GM18951 (cell line): ENCODE data around the gene ATG2B.

Experiments
- POLR2A ChIP-seq: IDR thresholded peaks from 4 replicates; pipeline ENCODE4 v1.6.1; 2011; ENCODE audit warnings: mild to moderate bottlenecking; ENCODE audit not compliant: insufficient read length, insufficient read depth; ENCODE audit errors: extremely low read depth
- in situ Hi-C: fragments of 300-500 bp; cut with MboI; formaldehyde crosslinking; loops from one replicate; pipeline ENCODE4 v1.12.0; 2022; ENCODE audit warnings: low sequenced_read_pairs, mixed read lengths, inconsistent platforms; ENCODE audit not compliant: unreplicated experiment

The ATG2B gene

DNA sequence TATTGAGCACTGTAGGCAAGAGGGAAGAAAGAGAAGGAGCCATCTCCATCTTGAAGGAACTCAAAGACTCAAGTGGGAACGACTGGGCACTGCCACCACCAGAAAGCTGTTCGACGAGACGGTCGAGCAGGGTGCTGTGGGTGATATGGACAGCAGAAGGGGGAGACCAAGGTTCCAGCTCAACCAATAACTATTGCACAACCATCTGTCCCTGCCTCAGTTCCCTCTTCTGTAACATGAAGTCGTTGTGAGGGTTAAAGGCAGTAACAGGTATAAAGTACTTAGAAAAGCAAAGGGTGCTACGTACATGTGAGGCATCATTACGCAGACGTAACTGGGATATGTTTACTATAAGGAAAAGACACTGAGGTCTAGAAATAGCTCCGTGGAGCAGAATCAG, 121.0 kb downstream of the ATG2B start:
- in situ Hi-C loops, result no loop called here
- TF ChIP-seq POLR2A, result no peak

DNA sequence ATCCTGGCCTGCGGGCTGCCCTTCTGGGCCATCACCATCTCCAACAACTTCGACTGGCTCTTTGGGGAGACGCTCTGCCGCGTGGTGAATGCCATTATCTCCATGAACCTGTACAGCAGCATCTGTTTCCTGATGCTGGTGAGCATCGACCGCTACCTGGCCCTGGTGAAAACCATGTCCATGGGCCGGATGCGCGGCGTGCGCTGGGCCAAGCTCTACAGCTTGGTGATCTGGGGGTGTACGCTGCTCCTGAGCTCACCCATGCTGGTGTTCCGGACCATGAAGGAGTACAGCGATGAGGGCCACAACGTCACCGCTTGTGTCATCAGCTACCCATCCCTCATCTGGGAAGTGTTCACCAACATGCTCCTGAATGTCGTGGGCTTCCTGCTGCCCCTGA, 122.5 kb downstream of the ATG2B start:
- no peak for TF ChIP-seq POLR2A
- in situ Hi-C loops, result no loop called here

DNA sequence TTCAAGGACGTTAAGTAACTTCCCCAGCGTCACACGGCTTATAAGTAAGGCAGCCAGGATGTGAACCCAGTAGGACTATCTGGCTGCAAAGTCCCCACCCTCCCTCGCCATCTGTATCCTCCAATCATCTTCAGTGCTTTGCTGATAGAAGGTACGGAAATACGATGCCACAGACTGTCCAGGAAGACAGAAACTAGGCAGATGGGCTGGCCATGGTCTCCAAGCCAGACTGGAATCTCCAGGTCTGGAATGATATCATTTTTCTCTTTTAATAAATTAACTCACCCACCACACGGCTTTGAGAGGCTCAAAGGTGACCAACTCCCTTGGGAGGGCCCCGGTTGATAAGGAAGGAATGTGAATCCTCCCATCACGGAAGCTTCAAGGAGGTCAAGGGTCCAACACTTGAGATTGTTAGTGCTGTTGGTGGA, 123.4 kb downstream of the ATG2B start:
- in situ Hi-C loops, result no loop called here
- TF ChIP-seq POLR2A, result no peak

DNA sequence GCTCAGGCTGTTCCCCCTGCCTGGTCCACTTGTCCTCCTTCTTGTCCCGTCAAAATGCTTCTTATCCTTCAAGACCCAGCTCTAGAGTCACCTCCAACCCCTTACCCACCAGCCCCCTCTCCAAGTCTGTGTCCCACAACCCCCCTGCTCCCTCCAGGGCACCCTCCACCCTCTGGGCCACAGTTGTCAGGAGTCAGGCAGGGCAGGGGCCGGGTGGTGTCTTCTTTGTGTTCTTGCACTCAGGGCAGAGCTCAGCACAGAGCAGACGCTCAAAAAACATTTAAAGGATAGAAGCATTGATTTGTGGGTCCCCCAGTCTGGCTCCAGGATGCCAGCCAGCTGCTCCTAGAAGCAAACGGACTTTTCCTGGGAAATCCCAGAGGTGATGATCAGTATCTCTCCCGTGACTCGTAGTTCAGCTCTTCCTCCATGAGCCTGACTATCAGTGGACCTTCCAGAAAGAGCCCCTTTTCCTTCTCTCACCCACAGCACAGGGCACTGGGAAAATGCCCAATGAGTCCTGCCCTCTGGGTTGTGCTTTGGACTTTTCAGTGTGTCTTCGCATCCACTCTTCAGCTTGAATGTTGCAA, 124.4 kb downstream of the ATG2B start:
- TF ChIP-seq POLR2A, result no peak
- in situ Hi-C loops, result no loop called here

DNA sequence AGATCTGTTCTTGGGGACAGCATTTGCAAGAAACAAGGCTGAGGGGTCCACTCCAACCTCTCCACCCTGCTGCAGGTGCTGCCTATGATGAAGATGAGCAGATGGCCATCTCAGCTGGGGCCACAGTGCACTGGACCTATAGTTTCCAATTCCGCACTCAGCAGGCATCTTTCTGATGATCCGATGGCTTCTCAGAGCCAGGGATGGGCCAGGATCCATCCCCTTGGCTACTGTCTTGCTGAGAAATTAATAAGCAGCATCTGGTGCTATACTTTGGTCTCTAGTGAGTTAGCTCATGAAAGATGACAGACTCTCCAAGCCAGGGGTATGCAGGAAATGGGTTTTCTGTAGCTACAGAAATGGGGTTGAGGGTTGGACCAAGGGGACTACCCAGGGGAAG, 125.5 kb downstream of the ATG2B start:
- TF ChIP-seq POLR2A, result no peak
- in situ Hi-C loops, result no loop called here

DNA sequence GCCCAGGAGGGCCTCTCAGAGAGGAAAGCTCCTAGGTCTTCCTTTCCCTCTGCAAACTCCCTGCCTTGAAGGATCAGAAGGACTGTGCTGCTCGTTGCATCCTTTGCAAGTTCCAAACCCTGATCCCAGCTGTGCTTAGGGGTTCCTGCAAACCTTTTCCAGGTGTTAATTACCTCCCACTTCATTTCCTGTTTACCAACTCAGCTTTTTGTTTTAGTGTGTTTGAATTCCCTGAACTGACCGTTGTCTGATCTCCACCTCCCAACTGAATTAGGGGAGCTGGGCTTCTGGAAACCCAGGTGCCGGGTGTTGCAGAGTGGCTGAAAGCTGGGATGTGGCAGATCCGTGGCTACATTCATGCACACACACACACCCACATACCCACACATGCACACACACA, 127.7 kb downstream of the ATG2B start:
- TF ChIP-seq POLR2A, result no peak

DNA sequence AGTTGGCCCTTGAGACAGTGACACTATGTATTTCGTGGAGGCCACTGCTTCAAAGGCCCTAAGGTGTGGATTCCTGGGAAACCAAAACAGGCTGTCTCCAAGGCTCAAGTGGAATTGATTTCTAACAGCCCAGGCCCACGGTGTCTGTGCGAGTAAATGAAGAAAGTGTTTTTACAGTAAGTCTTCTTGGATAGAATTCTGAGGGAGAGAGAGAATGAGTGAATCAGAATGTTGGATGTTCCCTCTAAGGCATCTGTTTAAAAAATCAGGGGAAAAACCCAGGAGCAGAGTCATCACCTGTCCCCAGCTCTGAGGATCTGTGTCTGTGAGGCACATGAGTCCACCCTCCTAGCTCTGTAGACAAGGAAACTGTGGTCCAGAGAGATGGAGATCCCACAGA, 129.5 kb downstream of the ATG2B start:
- no peak for TF ChIP-seq POLR2A
- in situ Hi-C loops, result no loop called here

More for the DNA sequence above, 127.7 kb downstream of the ATG2B start:
- in situ Hi-C loops, result no loop called here

DNA sequence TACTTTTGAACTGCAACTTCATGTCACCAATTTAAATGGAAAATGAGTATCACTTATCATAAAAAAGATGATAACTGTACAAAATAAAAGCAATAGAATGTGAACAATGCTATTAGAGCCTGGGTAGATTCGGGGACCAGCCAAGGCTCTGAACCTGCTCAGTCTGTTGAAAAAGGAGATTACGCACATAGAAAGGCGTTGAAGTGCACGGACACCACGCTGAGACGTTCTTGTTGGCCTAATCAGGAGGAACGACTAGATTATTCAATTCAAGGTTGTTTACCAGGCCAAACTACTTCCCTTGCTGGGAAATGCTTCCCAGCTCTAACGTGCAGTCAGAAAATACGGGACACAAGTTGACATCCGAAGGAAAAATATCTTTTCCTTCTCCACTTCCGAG, 130.6 kb downstream of the ATG2B start:
- in situ Hi-C loops, result no loop called here
- TF ChIP-seq POLR2A, result no peak

DNA sequence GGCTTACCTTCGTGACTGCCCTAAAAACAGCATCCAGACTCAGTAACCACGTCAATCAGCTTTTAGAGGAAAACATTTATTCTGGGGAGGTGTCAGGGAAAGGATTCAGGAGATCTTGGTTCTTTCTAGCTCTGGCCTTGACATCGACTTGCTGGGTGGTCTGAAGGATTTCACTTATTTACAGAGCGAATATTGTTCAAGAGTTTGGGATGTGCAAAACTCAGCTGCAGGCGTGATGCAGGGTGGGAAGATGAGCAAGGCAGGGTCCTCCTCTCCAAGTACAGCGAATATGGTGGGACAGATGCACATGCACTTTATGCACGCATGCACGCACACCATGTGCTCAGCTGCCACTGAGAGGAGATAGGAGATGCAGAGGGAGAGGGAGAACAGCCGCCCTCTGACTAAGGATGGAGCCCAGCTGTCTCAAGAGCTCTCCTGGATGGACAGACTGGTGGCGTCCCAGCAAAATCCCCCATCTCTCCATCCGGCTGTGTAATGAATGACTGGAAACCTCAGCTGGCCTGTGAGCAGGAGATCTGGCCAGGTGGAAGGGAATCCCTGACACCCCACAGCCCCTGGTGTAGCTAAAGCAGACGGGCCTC, 131.5 kb downstream of the ATG2B start:
- no peak for TF ChIP-seq POLR2A
- in situ Hi-C loops, result no loop called here

DNA sequence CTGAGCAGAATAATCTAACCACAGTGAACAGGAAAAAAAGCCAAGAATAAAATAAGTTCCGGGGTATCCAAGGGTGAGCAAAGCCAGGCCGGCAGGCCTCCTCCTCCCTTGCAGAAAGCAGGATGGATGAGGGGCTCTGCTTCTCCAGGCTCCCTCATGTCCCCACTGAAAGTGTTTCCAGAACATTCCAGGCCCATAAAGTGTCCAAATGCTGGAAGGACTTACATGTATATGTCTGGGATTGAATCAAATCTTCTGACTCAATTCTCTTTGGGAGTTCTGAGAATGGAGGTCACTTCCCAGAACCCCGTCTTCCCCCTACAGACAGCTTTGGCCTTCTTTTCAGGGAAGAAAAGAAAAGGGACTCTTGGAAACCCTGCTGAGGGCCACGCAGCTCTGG, 132.1 kb downstream of the ATG2B start:
- in situ Hi-C loops, result no loop called here
- TF ChIP-seq POLR2A, result no peak

DNA sequence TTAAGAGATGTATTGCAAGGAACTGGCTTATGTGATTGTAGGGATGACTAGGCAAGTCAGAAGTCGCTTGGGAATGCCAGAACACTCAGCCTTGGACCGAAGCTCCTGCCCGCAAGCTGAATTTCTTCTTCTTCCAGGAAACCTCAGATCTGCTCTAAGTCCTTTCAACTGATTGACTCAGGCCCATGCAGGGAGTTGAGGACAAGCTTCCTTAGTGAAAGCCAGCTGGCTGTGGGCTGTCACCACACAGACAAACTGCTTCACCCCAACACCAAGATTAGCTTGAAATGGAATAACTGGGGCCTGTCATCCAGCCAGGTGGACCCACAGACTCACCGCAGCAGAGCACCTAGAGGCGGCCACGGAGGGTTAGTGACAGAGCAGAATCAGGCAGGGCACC, 133.8 kb downstream of the ATG2B start:
- in situ Hi-C loops, result no loop called here
- no peak for TF ChIP-seq POLR2A
